Prostate gland (tissue), 2 donors: ENCODE results near the gene SPATA20.

Experiments used
- POLR2A ChIP-seq: fragments of 450-650 bp; IDR thresholded peaks from one replicate; pipeline ENCODE4 v1.6.1; 2016; ENCODE audit warnings: antibody characterized with exemption, mild to moderate bottlenecking
- TF ChIP-seq, protein P1 (sequence below), 4 experiments: fragments of 200-600 bp in 2 of 4; fragments of 450-650 bp in 2 of 4; sonication (generic) in 2 of 4; IDR thresholded peaks; 1 replicate in 3 of 4; 2 replicates in 1 of 4; pipeline ENCODE4 v1.5.1; 2016 to 2019; ENCODE audit warnings: antibody characterized with exemption in 4 of 4, mild to moderate bottlenecking in 2 of 4, moderate library complexity in 2 of 4

DNA sequence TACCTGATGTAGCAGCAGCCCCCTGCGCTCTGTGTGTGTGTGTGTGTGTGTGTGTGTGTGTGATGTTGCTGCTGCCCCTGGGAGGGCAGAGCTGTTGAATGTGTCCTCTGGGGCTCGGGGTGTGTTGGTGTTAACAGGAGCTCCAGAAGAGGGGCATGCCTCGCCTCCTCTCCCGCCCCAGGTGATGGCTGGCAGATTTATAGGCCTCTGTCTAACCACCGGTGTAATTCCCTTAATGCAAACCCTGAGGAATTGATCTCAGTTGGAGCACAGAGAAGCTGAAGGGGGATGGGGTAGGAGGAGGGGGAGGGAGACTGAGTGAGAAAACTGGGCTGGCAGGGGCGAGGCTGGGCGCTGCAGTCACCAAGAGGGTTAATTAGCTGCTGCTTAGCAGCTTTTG lies 23.6 kb downstream of the SPATA20 start:
- TF ChIP-seq, protein P1, sequence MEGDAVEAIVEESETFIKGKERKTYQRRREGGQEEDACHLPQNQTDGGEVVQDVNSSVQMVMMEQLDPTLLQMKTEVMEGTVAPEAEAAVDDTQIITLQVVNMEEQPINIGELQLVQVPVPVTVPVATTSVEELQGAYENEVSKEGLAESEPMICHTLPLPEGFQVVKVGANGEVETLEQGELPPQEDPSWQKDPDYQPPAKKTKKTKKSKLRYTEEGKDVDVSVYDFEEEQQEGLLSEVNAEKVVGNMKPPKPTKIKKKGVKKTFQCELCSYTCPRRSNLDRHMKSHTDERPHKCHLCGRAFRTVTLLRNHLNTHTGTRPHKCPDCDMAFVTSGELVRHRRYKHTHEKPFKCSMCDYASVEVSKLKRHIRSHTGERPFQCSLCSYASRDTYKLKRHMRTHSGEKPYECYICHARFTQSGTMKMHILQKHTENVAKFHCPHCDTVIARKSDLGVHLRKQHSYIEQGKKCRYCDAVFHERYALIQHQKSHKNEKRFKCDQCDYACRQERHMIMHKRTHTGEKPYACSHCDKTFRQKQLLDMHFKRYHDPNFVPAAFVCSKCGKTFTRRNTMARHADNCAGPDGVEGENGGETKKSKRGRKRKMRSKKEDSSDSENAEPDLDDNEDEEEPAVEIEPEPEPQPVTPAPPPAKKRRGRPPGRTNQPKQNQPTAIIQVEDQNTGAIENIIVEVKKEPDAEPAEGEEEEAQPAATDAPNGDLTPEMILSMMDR (IDR thresholded peaks at IDR 0.05) = no peak
- TF ChIP-seq POLR2A = no peak
